ENCODE data around the gene PAFAH2.

PAFAH2 gene

GRCh38 chr1:25913206-25913605, 84.7 kb downstream of the PAFAH2 start:
- no peak overlapping the region for H3K4me3 ChIP-seq (ENCODE audit: low read depth, low read length)
- TF ChIP-seq CTCF (conservative IDR thresholded peaks at IDR 0.05; ENCODE audit: low read depth, low read length) = no peak
- DNase-seq (ENCODE audit: low read depth) = no peak

GRCh38 chr1:25912076-25912831, 85.6 kb downstream of the PAFAH2 start:
- H3K4me3 ChIP-seq (ENCODE audit: low read depth, low read length) = no peak overlapping the region
- TF ChIP-seq CTCF (conservative IDR thresholded peaks at IDR 0.05; ENCODE audit: low read depth, low read length) = no peak
- DNase-seq (ENCODE audit: low read depth) = peak; percentile 77

- no peak overlapping the region for H3K4me3 ChIP-seq (ENCODE audit: low read depth, low read length)
- no peak for DNase-seq (ENCODE audit: low read depth)
- TF ChIP-seq CTCF (conservative IDR thresholded peaks at IDR 0.05; ENCODE audit: low read depth, low read length) = no peak
Observed at GRCh38 chr1:25911162-25911561, 86.7 kb downstream of the PAFAH2 start.

Measured in choroid plexus epithelial cell (primary cell).